Coronary artery (tissue), 2 donors: ENCODE data around the gene RYR1.

Experiments
- DNase-seq: peaks from one replicate; pipeline ENCODE4 v3.0.0-alpha.2; 2017; ENCODE audit warnings: low spot score
- H3K27ac ChIP-seq, 2 donors: fragments of 200-600 bp; sonication (generic); one replicate each; pipeline ENCODE4 v1.5.1; 2016 to 2019
- H3K4me3 ChIP-seq: fragments of 200-600 bp; sonication (generic); 2 replicates; pipeline ENCODE4 v1.5.1; 2016; ENCODE audit warnings: mild to moderate bottlenecking, moderate library complexity
- CTCF ChIP-seq: fragments of 200-600 bp; sonication (generic); IDR thresholded peaks from one replicate; pipeline ENCODE4 v1.5.1; 2019; ENCODE audit warnings: antibody characterized with exemption

Gene RYR1

GRCh38 chr19:38391911-38392464 is 41.5 kb upstream of the RYR1 start:
- Histone ChIP-seq H3K27ac (no peak overlapping the region), H3K4me3 (no peak overlapping the region)
- DNase-seq = no peak
- TF ChIP-seq CTCF = no peak

GRCh38 chr19:38392707-38393308 is 40.7 kb upstream of the RYR1 start:
- no peak overlapping the region for H3K4me3 ChIP-seq
- no peak for TF ChIP-seq CTCF
- no peak for DNase-seq

GRCh38 chr19:38394488-38394887 is 39.0 kb upstream of the RYR1 start:
- Histone ChIP-seq H3K27ac (no peak overlapping the region), H3K4me3 (no peak overlapping the region)
- TF ChIP-seq CTCF = no peak
- DNase-seq = no peak

More at GRCh38 chr19:38392707-38393308, 40.7 kb upstream of the RYR1 start:
- no peak overlapping the region for H3K27ac ChIP-seq

GRCh38 chr19:38395381-38396114 is 37.9 kb upstream of the RYR1 start:
- TF ChIP-seq CTCF = no peak
- DNase-seq = no peak
- Histone ChIP-seq H3K4me3 (peak overlapping the region; percentile 21), H3K27ac (no peak overlapping the region)

- H3K27ac ChIP-seq = no peak overlapping the region
- no peak for TF ChIP-seq CTCF
- H3K4me3 ChIP-seq = no peak overlapping the region
- DNase-seq = no peak
These were observed 34.4 kb upstream of the RYR1 start for GRCh38 chr19:38399081-38399480.

GRCh38 chr19:38399537-38399936 is 34.0 kb upstream of the RYR1 start:
- no peak for DNase-seq
- Histone ChIP-seq H3K4me3 (no peak overlapping the region), H3K27ac (no peak overlapping the region)
- TF ChIP-seq CTCF = no peak

- no peak for DNase-seq
- no peak overlapping the region for H3K4me3 ChIP-seq
- TF ChIP-seq CTCF = no peak
- no peak overlapping the region for H3K27ac ChIP-seq
These were observed 33.1 kb upstream of the RYR1 start for GRCh38 chr19:38400361-38400760.
